ENCODE measurements around the gene NFE2L2. TPM values are rescaled to one million over a fixed set of nuclear protein-coding genes. Genes with fewer than 3 reads are reported as not detected.

NFE2L2 gene
- total and polyA plus RNA-seq, 9 of the 15 experiments (the other 6 are each of a cell fraction or from before 2014, with no cell fraction given), result 29.3 to 120 (median 59.3) TPM

DNA sequence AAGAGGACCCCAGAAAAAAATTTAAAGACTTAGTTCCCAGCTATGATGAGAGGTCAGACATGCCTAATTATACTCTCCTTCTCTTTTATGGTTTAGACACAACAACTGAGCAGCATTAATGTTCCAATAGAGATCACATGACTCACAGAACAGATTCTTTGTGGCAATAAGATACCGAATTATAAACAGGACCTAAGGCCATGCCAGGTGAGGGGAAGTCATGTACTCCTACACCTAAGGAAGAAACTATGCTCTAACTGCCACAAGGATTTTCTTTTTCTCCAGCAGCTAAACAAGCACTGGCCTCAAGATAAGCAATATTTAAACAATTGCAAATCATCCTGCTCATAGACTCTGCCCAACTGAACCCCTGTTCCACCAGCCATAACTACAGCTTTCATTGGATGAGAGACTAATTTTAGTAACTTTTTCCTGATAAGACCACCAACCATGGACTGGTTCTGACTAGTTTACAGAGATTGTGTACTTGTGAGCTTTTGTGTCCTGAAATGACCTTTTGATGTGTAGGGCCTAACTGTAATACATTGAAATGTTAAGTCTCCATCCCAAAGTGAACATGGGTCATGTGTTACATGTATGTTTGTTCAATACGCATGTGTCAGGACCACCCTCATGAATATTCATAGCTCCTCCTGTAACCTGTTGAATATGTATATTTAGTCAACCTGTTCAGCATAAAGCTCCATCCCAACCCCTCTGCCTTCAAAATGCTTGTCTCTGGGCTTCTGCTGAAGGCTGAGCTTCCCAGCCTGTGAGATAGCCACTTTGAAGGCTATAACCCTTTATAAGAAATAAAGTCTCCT, 21.6 kb upstream of the NFE2L2 start (continued):
- TF ChIP-seq, protein P1, sequence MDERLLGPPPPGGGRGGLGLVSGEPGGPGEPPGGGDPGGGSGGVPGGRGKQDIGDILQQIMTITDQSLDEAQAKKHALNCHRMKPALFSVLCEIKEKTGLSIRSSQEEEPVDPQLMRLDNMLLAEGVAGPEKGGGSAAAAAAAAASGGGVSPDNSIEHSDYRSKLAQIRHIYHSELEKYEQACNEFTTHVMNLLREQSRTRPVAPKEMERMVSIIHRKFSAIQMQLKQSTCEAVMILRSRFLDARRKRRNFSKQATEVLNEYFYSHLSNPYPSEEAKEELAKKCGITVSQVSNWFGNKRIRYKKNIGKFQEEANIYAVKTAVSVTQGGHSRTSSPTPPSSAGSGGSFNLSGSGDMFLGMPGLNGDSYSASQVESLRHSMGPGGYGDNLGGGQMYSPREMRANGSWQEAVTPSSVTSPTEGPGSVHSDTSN (CRISPR knock-in tag; IDR thresholded peaks at IDR 0.05; ENCODE audit: low read depth), result no peak
- TF ChIP-seq, protein P1 (tag; conservative IDR thresholded peaks at IDR 0.05; ENCODE audit: low read depth), result no peak
- TF ChIP-seq SOX6 (IDR thresholded peaks at IDR 0.05), result peak; percentile 70
- TF ChIP-seq GTF2A2 (tag; IDR thresholded peaks at IDR 0.05), result no peak
- TF ChIP-seq ZNF717 (CRISPR knock-in tag; IDR thresholded peaks at IDR 0.05), result no peak
- no peak for TF ChIP-seq HNRNPUL1 (IDR thresholded peaks at IDR 0.05; ENCODE audit: low read length)
- TF ChIP-seq ZNF165 (CRISPR knock-in tag; IDR thresholded peaks at IDR 0.05; ENCODE audit: borderline replicate concordance), result no peak
- TF ChIP-seq ZBTB33 (CRISPR knock-in tag; IDR thresholded peaks at IDR 0.05), result no peak
- peak; percentile 24; the same call in 1 of the 2 replicates for TF ChIP-seq FOXM1 (IDR thresholded peaks at IDR 0.05; ENCODE audit: low read depth)
- no peak for TF ChIP-seq FOXM1 (CRISPR knock-in tag; IDR thresholded peaks at IDR 0.05; ENCODE audit: low read depth)
- TF ChIP-seq, protein P2, sequence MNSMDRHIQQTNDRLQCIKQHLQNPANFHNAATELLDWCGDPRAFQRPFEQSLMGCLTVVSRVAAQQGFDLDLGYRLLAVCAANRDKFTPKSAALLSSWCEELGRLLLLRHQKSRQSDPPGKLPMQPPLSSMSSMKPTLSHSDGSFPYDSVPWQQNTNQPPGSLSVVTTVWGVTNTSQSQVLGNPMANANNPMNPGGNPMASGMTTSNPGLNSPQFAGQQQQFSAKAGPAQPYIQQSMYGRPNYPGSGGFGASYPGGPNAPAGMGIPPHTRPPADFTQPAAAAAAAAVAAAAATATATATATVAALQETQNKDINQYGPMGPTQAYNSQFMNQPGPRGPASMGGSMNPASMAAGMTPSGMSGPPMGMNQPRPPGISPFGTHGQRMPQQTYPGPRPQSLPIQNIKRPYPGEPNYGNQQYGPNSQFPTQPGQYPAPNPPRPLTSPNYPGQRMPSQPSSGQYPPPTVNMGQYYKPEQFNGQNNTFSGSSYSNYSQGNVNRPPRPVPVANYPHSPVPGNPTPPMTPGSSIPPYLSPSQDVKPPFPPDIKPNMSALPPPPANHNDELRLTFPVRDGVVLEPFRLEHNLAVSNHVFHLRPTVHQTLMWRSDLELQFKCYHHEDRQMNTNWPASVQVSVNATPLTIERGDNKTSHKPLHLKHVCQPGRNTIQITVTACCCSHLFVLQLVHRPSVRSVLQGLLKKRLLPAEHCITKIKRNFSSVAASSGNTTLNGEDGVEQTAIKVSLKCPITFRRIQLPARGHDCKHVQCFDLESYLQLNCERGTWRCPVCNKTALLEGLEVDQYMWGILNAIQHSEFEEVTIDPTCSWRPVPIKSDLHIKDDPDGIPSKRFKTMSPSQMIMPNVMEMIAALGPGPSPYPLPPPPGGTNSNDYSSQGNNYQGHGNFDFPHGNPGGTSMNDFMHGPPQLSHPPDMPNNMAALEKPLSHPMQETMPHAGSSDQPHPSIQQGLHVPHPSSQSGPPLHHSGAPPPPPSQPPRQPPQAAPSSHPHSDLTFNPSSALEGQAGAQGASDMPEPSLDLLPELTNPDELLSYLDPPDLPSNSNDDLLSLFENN (IDR thresholded peaks at IDR 0.05; ENCODE audit: low read depth in 2 of 2, low read length in 2 of 2), result no peak
- TF ChIP-seq E2F3 (CRISPR knock-in tag; IDR thresholded peaks at IDR 0.05), result no peak
- TF ChIP-seq, protein P3, sequence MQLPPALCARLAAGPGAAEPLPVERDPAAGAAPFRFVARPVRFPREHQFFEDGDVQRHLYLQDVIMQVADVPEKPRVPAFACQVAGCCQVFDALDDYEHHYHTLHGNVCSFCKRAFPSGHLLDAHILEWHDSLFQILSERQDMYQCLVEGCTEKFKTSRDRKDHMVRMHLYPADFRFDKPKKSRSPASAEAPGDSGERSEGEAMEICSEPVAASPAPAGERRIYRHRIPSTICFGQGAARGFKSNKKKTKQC (CRISPR knock-in tag; IDR thresholded peaks at IDR 0.05), result no peak
- no peak for TF ChIP-seq GTF2F1 (IDR thresholded peaks at IDR 0.05; ENCODE audit: low read depth, low read length)
- TF ChIP-seq THRAP3 (IDR thresholded peaks at IDR 0.05; ENCODE audit: borderline replicate concordance), result no peak

Data from K562 (cell line).